ENCODE data around the gene NR5A2. TPM values are rescaled to one million over a fixed set of nuclear protein-coding genes. Genes with fewer than 3 reads are reported as not detected.

The NR5A2 gene
- total RNA-seq, 2 donors from 2014 or later, result 0.44 to 0.63 TPM

DNA sequence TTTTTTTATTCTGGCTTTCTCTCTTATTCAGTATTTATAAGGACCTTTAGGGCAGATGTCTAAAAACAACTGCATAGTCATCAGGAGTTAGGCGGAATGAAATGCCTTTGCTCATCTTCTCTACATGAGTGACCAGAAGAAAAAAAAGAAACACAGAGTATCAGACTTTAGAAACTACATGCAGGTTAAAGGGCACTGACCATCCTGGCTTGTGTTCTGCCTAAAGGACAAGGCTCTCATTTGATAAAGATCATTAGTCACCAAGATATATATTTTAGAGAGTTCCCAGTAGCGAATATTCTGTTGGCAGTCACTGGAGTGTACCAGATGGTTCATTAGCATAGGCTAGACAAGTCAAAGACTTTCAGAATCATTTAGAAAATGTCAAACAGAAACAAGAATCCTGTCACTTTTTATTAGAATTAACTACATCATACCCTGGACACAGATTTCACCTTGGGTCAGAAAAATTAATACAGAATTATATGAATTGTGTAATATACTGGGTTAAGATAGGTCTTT, 145.6 kb downstream of the NR5A2 start:
- TF ChIP-seq, protein P1, sequence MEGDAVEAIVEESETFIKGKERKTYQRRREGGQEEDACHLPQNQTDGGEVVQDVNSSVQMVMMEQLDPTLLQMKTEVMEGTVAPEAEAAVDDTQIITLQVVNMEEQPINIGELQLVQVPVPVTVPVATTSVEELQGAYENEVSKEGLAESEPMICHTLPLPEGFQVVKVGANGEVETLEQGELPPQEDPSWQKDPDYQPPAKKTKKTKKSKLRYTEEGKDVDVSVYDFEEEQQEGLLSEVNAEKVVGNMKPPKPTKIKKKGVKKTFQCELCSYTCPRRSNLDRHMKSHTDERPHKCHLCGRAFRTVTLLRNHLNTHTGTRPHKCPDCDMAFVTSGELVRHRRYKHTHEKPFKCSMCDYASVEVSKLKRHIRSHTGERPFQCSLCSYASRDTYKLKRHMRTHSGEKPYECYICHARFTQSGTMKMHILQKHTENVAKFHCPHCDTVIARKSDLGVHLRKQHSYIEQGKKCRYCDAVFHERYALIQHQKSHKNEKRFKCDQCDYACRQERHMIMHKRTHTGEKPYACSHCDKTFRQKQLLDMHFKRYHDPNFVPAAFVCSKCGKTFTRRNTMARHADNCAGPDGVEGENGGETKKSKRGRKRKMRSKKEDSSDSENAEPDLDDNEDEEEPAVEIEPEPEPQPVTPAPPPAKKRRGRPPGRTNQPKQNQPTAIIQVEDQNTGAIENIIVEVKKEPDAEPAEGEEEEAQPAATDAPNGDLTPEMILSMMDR (IDR thresholded peaks at IDR 0.05), result no peak
- Histone ChIP-seq H3K9me3 (no peaks in the 10 kb centered on the region), H3K27me3 (no peaks in the 10 kb centered on the region), H3K4me1 (no peaks in the 10 kb centered on the region), H3K27ac (no peak overlapping the region), H3K36me3 (no peaks in the 10 kb centered on the region), H3K4me3 (no peak overlapping the region)
- no peak for DNase-seq (ENCODE audit: low spot score)

DNA sequence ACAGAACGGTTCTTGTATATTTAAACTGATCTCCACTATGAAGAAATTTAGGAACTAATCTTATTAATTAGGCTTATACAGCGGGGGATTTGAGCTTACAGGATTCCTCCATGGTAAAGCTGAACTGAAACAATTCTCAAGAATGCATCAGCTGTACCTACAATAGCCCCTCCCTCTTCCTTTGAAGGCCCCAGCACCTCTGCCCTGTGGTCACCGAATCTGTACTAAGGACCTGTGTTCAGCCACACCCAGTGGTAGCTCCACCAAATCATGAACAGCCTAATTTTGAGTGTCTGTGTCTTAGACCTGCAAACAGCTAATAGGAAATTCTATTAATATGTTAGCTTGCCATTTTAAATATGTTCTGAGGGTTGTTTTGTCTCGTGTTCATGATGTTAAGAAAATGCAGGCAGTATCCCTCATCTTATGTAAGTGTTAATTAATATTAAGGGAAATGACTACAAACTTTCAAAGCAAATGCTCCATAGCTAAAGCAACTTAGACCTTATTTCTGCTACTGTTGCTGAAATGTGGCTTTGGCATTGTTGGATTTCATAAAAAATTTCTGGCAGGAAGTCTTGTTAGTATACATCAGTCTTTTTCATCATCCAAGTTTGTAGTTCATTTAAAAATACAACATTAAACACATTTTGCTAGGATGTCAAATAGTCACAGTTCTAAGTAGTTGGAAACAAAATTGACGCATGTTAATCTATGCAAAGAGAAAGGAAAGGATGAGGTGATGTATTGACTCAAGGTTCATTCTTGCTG, 147.2 kb downstream of the NR5A2 start:
- no peaks in the 10 kb centered on the region for H3K9me3 ChIP-seq
- TF ChIP-seq, protein P1 (IDR thresholded peaks at IDR 0.05), result no peak

DNA sequence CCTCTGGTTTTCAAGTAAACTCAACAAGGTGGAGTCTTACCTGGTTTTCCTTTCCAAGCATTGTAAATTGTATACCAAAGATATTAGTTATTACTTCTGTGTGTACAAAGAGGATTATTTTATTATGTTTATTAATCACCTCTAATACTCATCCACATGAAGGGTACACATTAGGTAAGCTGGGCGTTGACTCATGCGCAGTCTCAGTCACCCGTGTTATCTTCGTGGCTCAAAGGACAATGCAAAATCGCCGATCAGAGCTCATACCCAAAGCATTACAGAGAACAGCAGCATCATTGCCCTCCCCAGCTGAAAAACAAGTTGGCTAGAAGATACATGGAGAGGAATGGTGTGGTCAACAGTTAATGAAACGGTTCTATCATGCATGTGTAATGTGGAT, 148.7 kb downstream of the NR5A2 start:
- DNase-seq (ENCODE audit: low spot score), result no peak
- TF ChIP-seq, protein P1 (IDR thresholded peaks at IDR 0.05), result no peak
- H3K4me3 ChIP-seq, result no peak overlapping the region
- no peaks in the 10 kb centered on the region for H3K27me3 ChIP-seq
- H3K4me1 ChIP-seq, result no peaks in the 10 kb centered on the region
- no peak overlapping the region for H3K27ac ChIP-seq
- no peaks in the 10 kb centered on the region for H3K36me3 ChIP-seq
- H3K9me3 ChIP-seq, result no peaks in the 10 kb centered on the region

More for the DNA sequence above, 147.2 kb downstream of the NR5A2 start:
- no peaks in the 10 kb centered on the region for H3K36me3 ChIP-seq
- DNase-seq (ENCODE audit: low spot score), result no peak
- H3K27ac ChIP-seq, result no peak overlapping the region
- no peaks in the 10 kb centered on the region for H3K4me1 ChIP-seq
- H3K4me3 ChIP-seq, result no peak overlapping the region
- H3K27me3 ChIP-seq, result no peaks in the 10 kb centered on the region

DNA sequence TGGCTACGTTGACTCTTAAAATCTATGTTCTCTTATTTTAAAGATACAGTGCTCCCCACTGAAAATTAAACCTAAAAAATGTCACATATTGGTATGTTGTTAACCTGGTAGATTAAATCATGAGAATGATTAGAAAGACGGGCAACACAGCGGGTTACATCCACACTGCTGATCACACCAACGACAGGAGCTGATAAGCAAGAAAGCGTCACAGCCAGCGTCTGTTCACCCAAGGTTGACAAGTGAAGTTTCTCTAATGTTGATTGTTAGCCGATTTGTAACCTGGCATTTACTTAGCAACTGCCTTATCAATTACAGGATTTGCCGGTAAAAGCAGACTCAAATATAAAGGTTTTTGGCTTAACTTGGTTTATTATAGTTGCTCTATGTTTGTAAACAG, 149.3 kb downstream of the NR5A2 start:
- Histone ChIP-seq H3K36me3 (no peaks in the 10 kb centered on the region), H3K4me1 (no peaks in the 10 kb centered on the region), H3K27ac (no peak overlapping the region), H3K9me3 (no peaks in the 10 kb centered on the region), H3K27me3 (no peaks in the 10 kb centered on the region), H3K4me3 (no peak overlapping the region)
- TF ChIP-seq, protein P1 (IDR thresholded peaks at IDR 0.05), result no peak
- DNase-seq (ENCODE audit: low spot score), result no peak

DNA sequence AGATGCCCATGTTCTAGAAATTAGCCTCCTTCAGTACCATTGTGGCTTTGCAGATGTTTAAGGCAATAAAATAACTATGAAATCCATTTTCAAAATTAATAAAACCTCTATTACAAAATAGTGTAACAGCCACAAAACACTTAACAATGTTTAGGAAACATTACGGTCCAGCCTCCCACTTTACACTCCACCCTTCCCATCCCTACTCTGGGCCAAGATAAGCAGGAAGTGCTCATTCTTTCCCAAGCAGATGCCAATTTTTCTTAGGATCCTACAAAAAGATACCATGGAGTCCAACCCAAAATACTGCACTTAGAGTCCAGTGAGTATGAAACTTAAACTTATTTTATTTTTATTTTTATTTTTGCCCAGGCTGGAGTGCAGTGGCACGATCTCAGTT, 150.8 kb downstream of the NR5A2 start:
- Histone ChIP-seq H3K9me3 (no peaks in the 10 kb centered on the region), H3K27me3 (no peaks in the 10 kb centered on the region), H3K4me3 (no peak overlapping the region), H3K4me1 (peaks cover 0 to under 1% of the 10 kb centered on the region in 2 donors), H3K27ac (no peak overlapping the region), H3K36me3 (no peaks in the 10 kb centered on the region)
- TF ChIP-seq, protein P1 (IDR thresholded peaks at IDR 0.05), result no peak
- no peak for DNase-seq (ENCODE audit: low spot score)
